ENCODE measurements around the gene KCTD3.

DNA sequence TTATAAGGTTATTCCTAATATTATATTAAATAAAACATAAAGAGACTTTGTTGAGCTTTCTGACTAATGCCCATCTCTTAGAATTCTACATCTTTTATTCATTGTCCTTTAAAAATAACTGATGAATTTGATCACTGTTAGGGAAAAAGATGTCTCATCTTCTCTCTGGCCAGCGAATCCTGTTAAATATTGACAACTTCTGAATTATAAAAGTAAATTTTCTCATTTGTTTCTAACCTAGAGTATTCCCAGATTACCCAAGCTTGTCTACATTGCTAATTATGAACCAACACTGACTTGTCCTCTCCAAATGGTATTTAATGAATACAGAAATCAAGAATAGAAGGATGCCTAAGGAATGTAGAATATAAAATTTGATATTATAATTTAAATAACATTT, 24.8 kb upstream of the KCTD3 start:
- no peak for TF ChIP-seq EZH2 (IDR thresholded peaks at IDR 0.05; ENCODE audit: low read length)
- TF ChIP-seq, protein P1, sequence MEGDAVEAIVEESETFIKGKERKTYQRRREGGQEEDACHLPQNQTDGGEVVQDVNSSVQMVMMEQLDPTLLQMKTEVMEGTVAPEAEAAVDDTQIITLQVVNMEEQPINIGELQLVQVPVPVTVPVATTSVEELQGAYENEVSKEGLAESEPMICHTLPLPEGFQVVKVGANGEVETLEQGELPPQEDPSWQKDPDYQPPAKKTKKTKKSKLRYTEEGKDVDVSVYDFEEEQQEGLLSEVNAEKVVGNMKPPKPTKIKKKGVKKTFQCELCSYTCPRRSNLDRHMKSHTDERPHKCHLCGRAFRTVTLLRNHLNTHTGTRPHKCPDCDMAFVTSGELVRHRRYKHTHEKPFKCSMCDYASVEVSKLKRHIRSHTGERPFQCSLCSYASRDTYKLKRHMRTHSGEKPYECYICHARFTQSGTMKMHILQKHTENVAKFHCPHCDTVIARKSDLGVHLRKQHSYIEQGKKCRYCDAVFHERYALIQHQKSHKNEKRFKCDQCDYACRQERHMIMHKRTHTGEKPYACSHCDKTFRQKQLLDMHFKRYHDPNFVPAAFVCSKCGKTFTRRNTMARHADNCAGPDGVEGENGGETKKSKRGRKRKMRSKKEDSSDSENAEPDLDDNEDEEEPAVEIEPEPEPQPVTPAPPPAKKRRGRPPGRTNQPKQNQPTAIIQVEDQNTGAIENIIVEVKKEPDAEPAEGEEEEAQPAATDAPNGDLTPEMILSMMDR (optimal IDR thresholded peaks at IDR 0.05 in 1 of 3, IDR thresholded peaks at IDR 0.05 in 1 of 3, conservative IDR thresholded peaks at IDR 0.05 in 1 of 3; ENCODE audit: extremely low read depth in 1 of 3, insufficient read depth in 2 of 3, low read length in 3 of 3) = no peak
